HCT116 (cell line): Measurements from ENCODE around the gene COX5B.
"Not testable (repeated sequence)": the region's sequence is repeated elsewhere in the genome, so short reads cannot be mapped to it uniquely, and the experiment has no call there.

Experiments used
- EZH2 ChIP-seq: fragments of 200-600 bp; sonication (generic); IDR thresholded peaks from 2 replicates; pipeline ENCODE4 v1.6.1; 2017; ENCODE audit warnings: antibody characterized with exemption, mixed run types
- FOSL1 ChIP-seq: IDR thresholded peaks from 2 replicates; pipeline ENCODE4 v1.6.1; 2012; ENCODE audit warnings: low read depth
- POLR2A ChIP-seq: IDR thresholded peaks from 2 replicates; pipeline ENCODE4 v1.7.0; 2011; ENCODE audit warnings: borderline replicate concordance; ENCODE audit not compliant: insufficient read depth, insufficient read length; ENCODE audit errors: extremely low read depth
- SIN3A ChIP-seq: IDR thresholded peaks from 2 replicates; pipeline ENCODE4 v1.6.1; 2012; ENCODE audit warnings: low read depth
- TF ChIP-seq, protein P1 (sequence below): IDR thresholded peaks from 2 replicates; pipeline ENCODE4 v1.6.1; 2011; ENCODE audit warnings: mild to moderate bottlenecking, low read length, moderate library complexity; ENCODE audit not compliant: insufficient replicate concordance; ENCODE audit errors: extremely low read depth

DNA sequence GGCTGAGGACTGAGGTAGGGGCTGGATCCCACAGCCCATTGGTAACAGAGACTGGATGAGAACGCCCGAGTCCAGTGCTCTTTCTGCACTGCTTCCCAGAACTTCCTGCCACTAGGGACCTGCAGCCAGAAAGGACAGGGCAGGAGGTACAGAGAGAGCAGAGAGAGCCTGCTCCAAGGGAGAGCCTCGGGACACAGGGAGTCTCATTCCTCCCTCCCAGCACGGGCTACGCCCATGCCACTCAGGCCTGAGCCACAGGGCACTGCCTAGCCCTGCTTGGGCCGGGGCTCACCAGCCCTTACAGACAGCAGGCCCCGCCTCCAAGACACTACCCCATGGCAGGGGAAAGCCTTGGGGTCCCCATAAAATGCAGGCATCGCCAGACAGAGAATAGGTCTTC is 30.1 kb upstream of the COX5B start:
- not testable (repeated sequence) for TF ChIP-seq EZH2, POLR2A, SIN3A, FOSL1
- TF ChIP-seq, protein P1, sequence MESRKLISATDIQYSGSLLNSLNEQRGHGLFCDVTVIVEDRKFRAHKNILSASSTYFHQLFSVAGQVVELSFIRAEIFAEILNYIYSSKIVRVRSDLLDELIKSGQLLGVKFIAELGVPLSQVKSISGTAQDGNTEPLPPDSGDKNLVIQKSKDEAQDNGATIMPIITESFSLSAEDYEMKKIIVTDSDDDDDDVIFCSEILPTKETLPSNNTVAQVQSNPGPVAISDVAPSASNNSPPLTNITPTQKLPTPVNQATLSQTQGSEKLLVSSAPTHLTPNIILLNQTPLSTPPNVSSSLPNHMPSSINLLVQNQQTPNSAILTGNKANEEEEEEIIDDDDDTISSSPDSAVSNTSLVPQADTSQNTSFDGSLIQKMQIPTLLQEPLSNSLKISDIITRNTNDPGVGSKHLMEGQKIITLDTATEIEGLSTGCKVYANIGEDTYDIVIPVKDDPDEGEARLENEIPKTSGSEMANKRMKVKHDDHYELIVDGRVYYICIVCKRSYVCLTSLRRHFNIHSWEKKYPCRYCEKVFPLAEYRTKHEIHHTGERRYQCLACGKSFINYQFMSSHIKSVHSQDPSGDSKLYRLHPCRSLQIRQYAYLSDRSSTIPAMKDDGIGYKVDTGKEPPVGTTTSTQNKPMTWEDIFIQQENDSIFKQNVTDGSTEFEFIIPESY, result not testable (repeated sequence)
